ENCODE measurements around the gene CSNK1D.

CSNK1D gene

GRCh38 chr17:82276938-82277337 is 3.4 kb upstream of the CSNK1D start:
- DNase-seq (ENCODE audit: low spot score), result no peak
- ChIA-PET POLR2A (ENCODE audit: low non-redundant PET) (no interaction called here), CTCF (no interaction called here)
- no peak for TF ChIP-seq CTCF (conservative IDR thresholded peaks at IDR 0.05; ENCODE audit: low read depth)
- H3K27ac ChIP-seq, result peak overlapping the region; percentile 94

- H3K27ac ChIP-seq, result peak overlapping the region; percentile 94
- CTCF ChIA-PET, result no interaction called here
- POLR2A ChIA-PET (ENCODE audit: low non-redundant PET), result no interaction called here
- DNase-seq (ENCODE audit: low spot score), result no peak
- TF ChIP-seq CTCF (conservative IDR thresholded peaks at IDR 0.05; ENCODE audit: low read depth), result no peak
Observed at GRCh38 chr17:82275326-82275725, 1.8 kb upstream of the CSNK1D start.

GRCh38 chr17:82274134-82275020 is 877 bp upstream of the CSNK1D start:
- no peak for DNase-seq (ENCODE audit: low spot score)
- H3K27ac ChIP-seq, result peak overlapping the region; percentile 94
- no peak for TF ChIP-seq CTCF (conservative IDR thresholded peaks at IDR 0.05; ENCODE audit: low read depth)
- POLR2A ChIA-PET (ENCODE audit: low non-redundant PET), result interaction anchor here (1.6 kb wide), 1 partner anchor 8 kb away, joined by 4 read pairs; no protein-coding TSS in a partner anchor
- CTCF ChIA-PET, result interaction anchor here (0.6 kb wide), 1 partner anchor 23 kb away, joined by 4 read pairs; no protein-coding TSS in a partner anchor

- no peak for DNase-seq (ENCODE audit: low spot score)
- peak overlapping the region; percentile 94 for H3K27ac ChIP-seq
- POLR2A ChIA-PET (ENCODE audit: low non-redundant PET), result interaction anchor here (1.1 to 1.6 kb wide), 2 partner anchors 10 to 26 kb away, joined by 4 read pairs; no protein-coding TSS in a partner anchor
Observed at GRCh38 chr17:82272495-82273326, 789 bp downstream of the CSNK1D start.

GRCh38 chr17:82271401-82271800 is 2.1 kb downstream of the CSNK1D start:
- DNase-seq (ENCODE audit: low spot score), result no peak
- ChIA-PET POLR2A (ENCODE audit: low non-redundant PET) (interaction anchor here (0.6 kb wide), 1 partner anchor 52 kb away, joined by 3 read pairs; no protein-coding TSS in a partner anchor), CTCF (interaction anchor here (0.6 kb wide), 1 partner anchor 142 kb away, joined by 3 read pairs; no protein-coding TSS in a partner anchor)
- peak overlapping the region; percentile 94 for H3K27ac ChIP-seq
- no peak for TF ChIP-seq CTCF (conservative IDR thresholded peaks at IDR 0.05; ENCODE audit: low read depth)

More at GRCh38 chr17:82272495-82273326, 789 bp downstream of the CSNK1D start:
- CTCF ChIA-PET, result no interaction called here
- no peak for TF ChIP-seq CTCF (conservative IDR thresholded peaks at IDR 0.05; ENCODE audit: low read depth)

GRCh38 chr17:82270651-82271050 is 2.8 kb downstream of the CSNK1D start:
- POLR2A ChIA-PET (ENCODE audit: low non-redundant PET), result no interaction called here
- H3K27ac ChIP-seq, result peak overlapping the region; percentile 94
- TF ChIP-seq CTCF (conservative IDR thresholded peaks at IDR 0.05; ENCODE audit: low read depth), result no peak
- CTCF ChIA-PET, result interaction anchor here (0.6 kb wide), 1 partner anchor 240 kb away, joined by 5 read pairs; no protein-coding TSS in a partner anchor
- no peak for DNase-seq (ENCODE audit: low spot score)

Data from RWPE1 (cell line).